Natural killer cell (primary cell): ENCODE measurements around the gene CSMD2. TPM values are rescaled to one million over a fixed set of nuclear protein-coding genes. Genes with fewer than 3 reads are reported as not detected.

Experiments
- ATAC-seq, 3 donors: fragments of 150-1000 bp in 2 of 3; fragments of 200-7000 bp in 1 of 3; cut with Tn5 transposase; 1 replicate in 1 of 3; 2 replicates in 2 of 3; pipeline ENCODE4 v1.10.0; 2021; ENCODE audit warnings: mild to moderate bottlenecking in 2 of 3, moderate library complexity in 2 of 3
- DNase-seq, 2 donors: peaks; one replicate each; pipeline versions ENCODE4 v3.0.0 to v3.0.0-alpha.2; 2013 to 2021; ENCODE audit warnings: mixed read lengths in 1 of 2
- H3K27ac ChIP-seq: one replicate; pipeline ENCODE4 v1.5.1; 2013; ENCODE audit warnings: mild to moderate bottlenecking, low read length
- H3K27me3 ChIP-seq: one replicate; pipeline ENCODE4 v1.6.1; 2013; ENCODE audit warnings: low read length; ENCODE audit not compliant: control insufficient read depth, insufficient read depth
- H3K36me3 ChIP-seq: one replicate; pipeline ENCODE4 v1.6.1; 2013; ENCODE audit warnings: low read length; ENCODE audit not compliant: control insufficient read depth, insufficient read depth
- H3K4me1 ChIP-seq: one replicate; pipeline ENCODE4 v1.6.1; 2013; ENCODE audit warnings: low read length; ENCODE audit not compliant: control insufficient read depth, insufficient read depth
- H3K4me3 ChIP-seq: one replicate; pipeline ENCODE4 v1.5.1; 2013; ENCODE audit warnings: low read length
- H3K9me3 ChIP-seq: one replicate; pipeline ENCODE4 v1.6.1; 2013; ENCODE audit warnings: low read length; ENCODE audit not compliant: control insufficient read depth, insufficient read depth
- H3K27ac Mint-ChIP-seq, 2 donors: one replicate each; pipeline ENCODE4 v1.8.0; 2022; ENCODE audit warnings: mild to moderate bottlenecking in 2 of 2, mixed read lengths in 2 of 2, moderate library complexity in 1 of 2
- H3K27me3 Mint-ChIP-seq, 2 donors: one replicate each; pipeline ENCODE4 v1.8.0; 2022; ENCODE audit warnings: low read depth in 2 of 2, mixed read lengths in 2 of 2
- H3K36me3 Mint-ChIP-seq: one replicate; pipeline ENCODE4 v1.8.0; 2022; ENCODE audit warnings: mixed read lengths
- H3K4me1 Mint-ChIP-seq, 2 donors: one replicate each; pipeline ENCODE4 v1.8.0; 2022; ENCODE audit warnings: mixed read lengths in 2 of 2
- H3K4me3 Mint-ChIP-seq: one replicate; pipeline ENCODE4 v1.8.0; 2022; ENCODE audit warnings: mild to moderate bottlenecking, moderate library complexity, mixed read lengths
- H3K9me3 Mint-ChIP-seq, 2 donors: one replicate each; pipeline ENCODE4 v1.8.0; 2022; ENCODE audit warnings: mixed read lengths in 2 of 2
- CTCF ChIP-seq: fragments of 200-600 bp; IDR thresholded peaks from one replicate; pipeline ENCODE4 v1.8.0; 2022; ENCODE audit warnings: antibody characterized with exemption
- WGBS: methylation state at CpG from one replicate; pipeline ENCODE4 v1.1.7; 2013; ENCODE audit warnings: missing lambda C conversion rate; ENCODE audit not compliant: insufficient coverage; 5-methylcytosine and 5-hydroxymethylcytosine counted together
- intact Hi-C: fragments of 100-400 bp; cut with micrococcal nuclease; formaldehyde crosslinking; loops from one replicate; pipeline ENCODE4 v1.14.2; 2022
- total RNA-seq, 4 donors: library from RNA; stranded (reverse); fragments of 120-200 nt in 1 of 4; gene quantifications; one replicate each; pipeline versions ENCODE4 v1.2.3 to v1.2.4, GENCODE V29; 2013 to 2022

The CSMD2 gene
- total RNA-seq, 3 donors from 2014 or later (not counting 1 experiment from before 2014, with no cell fraction given), result not detected

- no peaks in the 10 kb centered on the region for H3K27me3 ChIP-seq
- peaks cover 6 to 17% of the 10 kb centered on the region in 2 donors for H3K27me3 Mint-ChIP-seq
- no peaks in the 10 kb centered on the region for H3K36me3 ChIP-seq
- no peak overlapping the region for H3K27ac ChIP-seq
- no peak for ATAC-seq
- no peaks in the 10 kb centered on the region for H3K36me3 Mint-ChIP-seq
- no peaks in the 10 kb centered on the region for H3K4me1 Mint-ChIP-seq
- H3K4me3 Mint-ChIP-seq, result no peak overlapping the region
- intact Hi-C loops, result no loop called here
- no peaks in the 10 kb centered on the region for H3K9me3 ChIP-seq
- no peak overlapping the region for H3K4me3 ChIP-seq
- 62% methylated on average over 10 of the region's 10 CpGs for WGBS
- no peaks in the 10 kb centered on the region for H3K4me1 ChIP-seq
- no peaks in the 10 kb centered on the region for H3K9me3 Mint-ChIP-seq
- DNase-seq, result no peak
- no peak overlapping the region for H3K27ac Mint-ChIP-seq
- TF ChIP-seq CTCF, result no peak
These were observed 151.9 kb downstream of the CSMD2 start for GRCh38 chr1:34013136-34013535.

- Histone ChIP-seq H3K9me3 (no peaks in the 10 kb centered on the region), H3K4me3 (no peak overlapping the region), H3K27ac (no peak overlapping the region), H3K27me3 (no peaks in the 10 kb centered on the region), H3K4me1 (no peaks in the 10 kb centered on the region), H3K36me3 (no peaks in the 10 kb centered on the region)
- H3K36me3 Mint-ChIP-seq, result no peaks in the 10 kb centered on the region
- H3K4me3 Mint-ChIP-seq, result no peak overlapping the region
- no peak overlapping the region for H3K27ac Mint-ChIP-seq
- H3K27me3 Mint-ChIP-seq, result peaks cover 6 to 23% of the 10 kb centered on the region in 2 donors
- 66% methylated on average over 5 of the region's 5 CpGs for WGBS
- ATAC-seq (no peak), DNase-seq (no peak)
- no peaks in the 10 kb centered on the region for H3K9me3 Mint-ChIP-seq
- intact Hi-C loops, result loop anchor here (5.0 kb wide), 1 partner anchor 377 kb away; no protein-coding TSS in a partner anchor
- no peak for TF ChIP-seq CTCF
- no peaks in the 10 kb centered on the region for H3K4me1 Mint-ChIP-seq
These were observed 155.6 kb downstream of the CSMD2 start for GRCh38 chr1:34009340-34009985.

GRCh38 chr1:34007760-34008159, 157.3 kb downstream of the CSMD2 start:
- no peaks in the 10 kb centered on the region for H3K36me3 ChIP-seq
- no peak for DNase-seq
- no peaks in the 10 kb centered on the region for H3K4me1 ChIP-seq
- H3K27ac ChIP-seq, result no peak overlapping the region
- Mint-ChIP-seq H3K27ac (no peak overlapping the region), H3K4me3 (no peak overlapping the region), H3K27me3 (peaks cover 5 to 15% of the 10 kb centered on the region in 2 donors), H3K9me3 (no peaks in the 10 kb centered on the region), H3K36me3 (no peaks in the 10 kb centered on the region), H3K4me1 (no peaks in the 10 kb centered on the region)
- intact Hi-C loops, result loop anchor here (5.0 kb wide), 1 partner anchor 375 kb away; no protein-coding TSS in a partner anchor
- no peaks in the 10 kb centered on the region for H3K27me3 ChIP-seq
- ATAC-seq, result no peak
- no peak overlapping the region for H3K4me3 ChIP-seq
- WGBS, result 100% methylated on average over 1 of the region's 2 CpGs
- no peak for TF ChIP-seq CTCF
- no peaks in the 10 kb centered on the region for H3K9me3 ChIP-seq

- no peak overlapping the region for H3K4me3 ChIP-seq
- no peak overlapping the region for H3K4me3 Mint-ChIP-seq
- H3K9me3 Mint-ChIP-seq, result no peaks in the 10 kb centered on the region
- WGBS, result 84% methylated on average over 2 of the region's 2 CpGs
- no peaks in the 10 kb centered on the region for H3K36me3 ChIP-seq
- H3K27ac ChIP-seq, result no peak overlapping the region
- no peaks in the 10 kb centered on the region for H3K4me1 Mint-ChIP-seq
- no peaks in the 10 kb centered on the region for H3K36me3 Mint-ChIP-seq
- no peak overlapping the region for H3K27ac Mint-ChIP-seq
- H3K9me3 ChIP-seq, result no peaks in the 10 kb centered on the region
- intact Hi-C loops, result loop anchor here (5.0 kb wide), 1 partner anchor 373 kb away; no protein-coding TSS in a partner anchor
- no peaks in the 10 kb centered on the region for H3K4me1 ChIP-seq
- H3K27me3 Mint-ChIP-seq, result peaks cover 5 to 12% of the 10 kb centered on the region in 2 donors
- TF ChIP-seq CTCF, result no peak
- DNase-seq (no peak), ATAC-seq (no peak)
- no peaks in the 10 kb centered on the region for H3K27me3 ChIP-seq
These were observed 159.7 kb downstream of the CSMD2 start for GRCh38 chr1:34005309-34005708.
